HG02870 (cell line): ENCODE results near the gene SEL1L.
"Not testable (repeated sequence)": the region's sequence is repeated elsewhere in the genome, so short reads cannot be mapped to it uniquely, and the experiment has no call there.

Experiments
- ATAC-seq: cut with Tn5 transposase; IDR thresholded peaks from one replicate; pipeline ENCODE4 v1.9.1; 2021; ENCODE audit warnings: mild to moderate bottlenecking, moderate library complexity; ENCODE audit not compliant: unreplicated experiment

The SEL1L gene

DNA sequence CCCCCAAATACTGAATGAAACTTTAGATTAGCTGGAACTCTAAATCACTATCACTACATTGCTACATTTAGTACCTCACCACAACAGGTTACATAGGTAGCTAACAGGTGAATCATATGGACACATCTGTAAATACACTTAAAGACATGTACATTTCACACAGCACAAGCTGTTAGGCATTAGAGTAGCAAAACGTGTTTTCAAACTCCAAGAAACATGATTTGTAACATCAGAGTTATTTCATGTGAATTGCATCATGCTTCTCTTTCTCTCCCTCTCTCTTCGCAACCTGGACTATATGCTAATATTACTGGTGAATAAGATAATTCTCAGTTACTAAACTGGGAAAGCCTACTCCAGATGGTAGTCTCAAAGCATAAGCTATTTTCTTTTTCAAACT is 4.3 kb downstream of the SEL1L start:
- ATAC-seq, result no peak

DNA sequence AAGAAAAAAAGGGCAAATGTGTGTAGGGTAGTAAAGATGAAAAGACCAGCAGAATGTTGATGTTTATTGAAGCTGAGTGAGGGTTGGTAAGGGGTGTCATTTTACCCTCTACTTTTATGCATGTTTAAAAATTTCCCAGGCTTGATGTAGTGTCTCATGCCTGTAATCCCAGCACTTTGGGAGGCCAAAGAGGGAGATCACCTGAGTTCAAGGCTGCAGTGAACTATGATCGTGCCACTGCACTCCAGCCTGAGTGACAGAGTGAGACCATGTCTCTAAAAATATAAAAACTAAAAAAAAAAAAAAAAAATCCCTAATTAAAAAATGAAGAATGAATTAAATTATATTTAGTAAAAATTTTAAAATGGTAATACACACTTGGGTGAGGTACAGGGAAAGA is 8.5 kb downstream of the SEL1L start:
- no peak for ATAC-seq

DNA sequence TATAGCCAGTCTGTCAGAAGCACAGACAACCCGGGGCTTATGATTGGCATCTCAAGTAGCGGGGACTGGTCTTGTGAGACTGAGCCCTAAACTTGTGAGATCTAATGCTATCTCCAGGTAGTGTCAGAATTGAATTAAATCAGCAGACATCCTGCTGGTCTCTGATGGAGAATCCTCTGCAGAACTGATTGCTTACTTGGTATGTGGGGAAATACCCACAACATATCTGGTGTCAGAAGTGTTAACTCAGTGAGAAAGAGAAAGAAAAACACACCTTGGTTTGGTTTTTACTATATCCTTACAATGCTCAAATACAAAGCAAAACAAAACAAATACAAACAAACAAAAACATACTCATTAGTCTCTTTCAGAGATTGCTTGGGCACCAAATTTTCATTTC is 10.0 kb downstream of the SEL1L start:
- ATAC-seq, result peak; percentile 62

DNA sequence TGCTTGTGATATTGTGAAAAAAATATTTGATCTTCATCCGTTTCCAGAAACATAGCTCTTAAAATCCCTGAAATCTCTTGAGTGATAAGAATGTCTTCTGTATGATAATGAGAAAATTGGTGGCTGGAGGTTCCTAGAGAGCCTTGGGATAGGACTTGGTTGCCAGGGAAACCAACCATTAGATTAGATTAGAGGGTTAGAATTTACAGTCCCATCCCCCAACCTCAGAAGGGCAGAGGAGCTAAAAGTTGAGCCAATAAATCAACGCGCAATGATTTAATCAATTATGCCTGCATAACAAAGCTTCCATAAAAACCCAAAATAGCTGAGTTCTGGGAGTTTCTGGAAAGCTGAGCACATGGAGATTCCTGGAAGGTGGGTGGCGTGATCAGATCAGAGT is 10.6 kb downstream of the SEL1L start:
- no peak for ATAC-seq

DNA sequence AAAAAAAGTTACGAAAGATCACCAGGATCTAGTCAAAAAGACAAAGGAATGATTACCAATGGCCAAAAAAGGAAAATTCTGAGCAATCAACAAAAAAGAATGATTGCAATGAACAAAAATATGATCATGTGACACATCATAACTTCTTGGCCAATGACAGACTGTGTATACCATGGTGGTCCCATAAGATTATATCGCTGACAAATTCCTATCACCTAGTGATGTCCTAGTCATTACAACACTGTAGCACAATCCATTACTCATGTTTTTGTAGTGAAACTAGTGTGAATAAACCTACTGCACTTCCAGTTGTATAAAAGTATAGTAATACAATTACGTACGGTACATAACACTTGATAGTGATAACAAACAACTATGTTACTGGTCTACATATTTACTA is 12.3 kb downstream of the SEL1L start:
- no peak for ATAC-seq

DNA sequence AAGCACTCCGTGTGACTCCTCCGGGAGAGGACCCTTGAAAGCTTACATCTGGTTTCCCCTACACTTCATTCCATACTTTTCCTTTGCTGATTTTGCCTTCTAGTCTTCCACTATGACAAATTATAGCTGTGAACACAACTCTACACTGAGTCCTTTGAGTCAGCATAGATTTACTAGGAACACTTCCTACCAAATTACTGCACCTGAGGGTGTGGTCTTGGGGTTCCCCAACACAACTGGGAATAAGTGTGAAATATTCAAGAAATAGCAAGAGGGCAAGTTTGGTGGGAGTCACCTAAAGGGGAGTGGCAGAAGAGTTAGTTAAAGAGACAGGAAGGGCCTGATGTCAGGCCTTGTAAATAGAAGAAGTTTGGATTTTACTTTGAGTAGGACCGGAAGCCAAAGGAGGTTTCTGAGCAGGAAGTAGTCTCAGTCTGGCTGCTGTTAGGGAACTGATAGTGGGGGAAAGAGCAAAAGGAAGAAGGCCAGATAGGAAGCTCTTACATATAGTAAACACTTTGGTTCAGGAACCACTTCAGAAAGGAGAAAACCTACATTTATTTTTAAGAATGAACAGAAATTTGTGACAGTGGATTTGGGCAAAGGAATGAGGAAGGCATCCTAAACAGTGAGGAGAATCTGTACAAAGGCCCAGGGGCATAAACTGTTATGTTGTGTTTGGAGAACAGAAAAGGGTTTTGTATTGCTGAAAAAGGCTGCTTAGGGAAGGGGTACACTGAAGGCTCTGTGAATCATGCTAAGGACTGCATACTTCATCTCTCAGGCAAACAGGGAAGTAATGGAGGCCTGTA is 14.2 kb downstream of the SEL1L start:
- peak; percentile 78 for ATAC-seq

DNA sequence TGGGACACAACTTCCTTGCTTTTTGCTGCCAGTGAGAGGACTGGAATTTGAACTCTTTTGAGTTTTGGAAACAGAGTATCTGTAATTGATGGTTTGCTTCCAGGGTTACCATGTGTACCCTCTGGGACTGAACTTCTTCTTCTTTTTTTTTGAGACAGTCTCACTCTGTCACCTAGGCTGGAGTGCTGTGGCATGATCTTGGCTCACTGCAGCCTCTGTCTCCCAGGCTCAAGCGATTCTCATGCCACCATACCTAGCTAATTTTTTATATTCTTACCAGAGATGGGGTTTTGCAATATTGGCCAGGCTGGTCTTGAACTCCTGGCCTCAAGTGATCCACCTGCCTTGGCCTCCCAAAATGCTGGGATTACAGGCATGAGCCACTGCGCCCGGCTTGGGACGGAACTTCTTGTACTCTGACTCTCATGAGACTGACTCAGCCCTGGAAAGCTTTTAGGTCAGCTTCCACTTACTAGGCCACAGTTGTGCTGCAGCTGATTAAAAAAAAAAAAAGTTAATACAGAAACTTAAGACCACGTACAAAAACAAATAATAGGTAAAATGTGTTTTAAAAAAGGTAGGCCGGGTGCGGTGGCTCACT is 15.8 kb downstream of the SEL1L start:
- ATAC-seq, result no peak

DNA sequence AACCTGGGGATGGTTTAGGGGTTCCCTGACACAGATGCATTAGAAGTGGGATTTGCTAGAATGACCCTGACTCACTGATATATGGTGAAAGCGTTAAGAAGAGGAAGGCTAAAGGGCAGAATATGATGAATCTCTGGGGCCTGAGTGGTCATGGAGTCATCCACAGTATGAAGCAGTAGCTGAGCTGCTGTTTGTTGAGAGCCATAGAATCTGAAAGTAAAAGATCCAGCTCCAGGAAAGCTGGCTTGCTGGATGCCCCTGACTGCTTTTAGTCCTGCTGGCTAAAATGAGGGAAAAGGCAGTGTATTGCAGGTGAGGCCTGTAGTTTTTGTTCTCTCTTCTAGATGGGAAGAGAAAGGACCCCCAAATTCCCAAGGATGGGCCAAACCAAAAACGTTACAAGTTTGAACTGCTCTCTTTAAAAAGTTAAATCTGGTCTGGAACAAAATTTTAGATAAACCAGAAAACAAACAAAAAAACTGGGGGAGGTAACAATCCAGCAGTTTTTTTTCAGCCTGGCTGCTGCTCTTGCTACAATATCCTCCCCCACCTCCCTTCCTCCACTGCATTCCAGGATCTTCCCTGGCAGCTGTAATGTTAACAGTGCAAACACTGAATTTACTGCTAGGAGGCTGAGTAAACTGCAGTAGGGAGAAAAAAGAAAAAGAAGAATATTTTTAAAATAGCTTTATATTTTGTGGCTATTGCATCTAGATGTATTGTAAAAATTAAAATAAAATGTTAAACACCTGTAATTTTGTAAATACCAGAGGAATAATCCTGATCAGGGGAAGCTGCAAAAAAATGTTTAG is 16.5 kb downstream of the SEL1L start:
- no peak for ATAC-seq

DNA sequence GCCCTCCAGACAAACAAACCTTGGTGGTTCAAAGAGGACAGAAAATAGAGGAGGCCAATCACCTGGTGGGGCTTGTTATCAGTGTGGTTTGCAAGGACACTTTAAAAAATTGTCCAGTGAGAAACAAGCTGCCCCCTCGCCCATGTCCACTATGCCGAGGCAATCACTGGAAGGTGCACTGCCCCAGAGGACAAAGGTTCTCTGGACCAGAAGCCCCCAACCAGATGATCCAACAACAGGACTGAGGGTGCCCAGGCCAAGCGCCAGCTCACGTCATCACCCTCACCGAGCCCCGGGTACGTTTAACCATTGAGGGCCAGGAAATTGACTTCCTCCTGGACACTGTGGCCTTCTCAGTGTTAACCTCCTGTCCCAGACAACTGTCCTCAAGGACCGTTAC is 17.7 kb downstream of the SEL1L start:
- not testable (repeated sequence) for ATAC-seq

DNA sequence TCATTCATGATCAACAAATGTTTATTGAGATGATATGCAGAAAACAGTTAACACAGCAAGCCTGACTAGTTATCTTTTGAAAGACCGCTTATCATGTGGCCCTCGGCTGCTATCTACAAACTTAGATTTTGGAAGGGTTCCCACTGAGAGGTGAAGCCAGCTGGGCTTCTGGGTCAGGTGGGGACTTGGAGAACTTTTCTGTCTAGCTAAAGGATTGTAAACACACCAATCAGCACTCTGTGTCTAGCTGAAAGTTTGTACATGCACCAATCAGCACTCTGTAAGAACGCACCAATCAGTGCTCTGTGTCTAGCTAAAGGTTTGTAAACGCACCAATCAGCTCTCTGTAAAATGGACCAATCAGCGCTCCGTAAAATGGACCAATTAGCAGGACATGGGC is 20.8 kb downstream of the SEL1L start:
- ATAC-seq, result not testable (repeated sequence)

DNA sequence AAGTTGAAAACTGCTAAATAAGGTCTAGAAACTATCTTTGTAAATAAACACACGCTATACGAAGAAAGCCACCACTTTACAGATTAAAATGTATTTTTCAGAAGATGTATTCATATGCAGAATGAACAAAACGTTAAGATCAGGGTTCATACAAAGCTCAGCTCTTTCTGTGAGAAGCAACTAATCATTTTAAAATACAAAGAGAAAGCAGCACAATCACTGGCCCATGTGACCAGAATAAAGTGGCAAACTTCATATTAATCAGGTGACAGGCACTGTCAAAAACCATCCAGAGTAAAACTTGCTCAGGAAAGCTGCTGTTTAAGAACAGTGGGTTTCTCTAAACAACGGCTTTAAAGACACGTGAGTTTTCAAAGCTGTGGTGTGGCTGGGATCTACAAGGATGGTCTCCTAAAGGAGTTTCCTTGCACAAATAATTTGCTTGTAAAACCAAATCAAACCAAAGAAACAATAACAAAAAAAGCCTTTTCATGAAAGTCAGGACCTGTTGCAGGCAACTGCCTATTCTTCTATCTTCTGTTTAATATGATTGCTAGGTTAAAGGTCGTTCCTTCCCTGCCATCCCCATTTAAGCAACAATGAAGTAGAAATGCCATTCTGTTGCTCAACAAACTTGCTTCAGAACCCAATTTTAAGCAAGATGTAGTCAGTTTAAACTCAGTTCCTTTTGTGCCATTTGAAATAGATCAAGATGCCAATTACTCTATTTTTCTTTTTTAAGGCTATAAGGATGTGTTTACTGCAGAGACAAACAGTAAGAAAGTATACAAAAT is 22.3 kb downstream of the SEL1L start:
- no peak for ATAC-seq

DNA sequence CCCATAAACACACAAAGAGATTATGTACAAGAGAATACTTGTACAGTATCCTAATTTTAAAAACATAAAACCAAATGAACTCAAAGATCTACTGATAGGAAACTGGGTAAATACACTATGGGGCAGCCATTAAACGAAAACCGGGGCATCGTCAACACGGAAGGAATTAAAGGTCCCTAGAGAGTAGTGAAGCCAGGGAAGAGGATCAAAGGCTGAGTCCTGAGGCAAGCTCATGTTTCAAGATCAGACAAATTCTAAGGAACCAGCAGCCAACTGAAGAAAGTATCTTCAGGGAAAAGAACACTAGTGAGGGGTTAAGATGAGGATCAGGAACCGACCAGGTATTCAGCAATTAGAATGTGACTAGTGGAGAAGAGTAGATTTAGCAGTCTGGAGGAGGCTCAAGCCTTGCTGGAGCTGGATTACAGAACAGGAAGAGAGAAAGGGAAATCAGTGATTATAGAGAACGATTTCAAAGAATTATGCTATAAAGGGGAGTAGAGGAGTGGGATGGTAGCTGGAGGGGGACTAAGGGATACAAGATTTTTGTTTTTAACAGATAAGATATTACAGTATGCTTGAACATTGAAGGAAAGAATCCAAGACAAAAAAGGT is 23.7 kb downstream of the SEL1L start:
- no peak for ATAC-seq

DNA sequence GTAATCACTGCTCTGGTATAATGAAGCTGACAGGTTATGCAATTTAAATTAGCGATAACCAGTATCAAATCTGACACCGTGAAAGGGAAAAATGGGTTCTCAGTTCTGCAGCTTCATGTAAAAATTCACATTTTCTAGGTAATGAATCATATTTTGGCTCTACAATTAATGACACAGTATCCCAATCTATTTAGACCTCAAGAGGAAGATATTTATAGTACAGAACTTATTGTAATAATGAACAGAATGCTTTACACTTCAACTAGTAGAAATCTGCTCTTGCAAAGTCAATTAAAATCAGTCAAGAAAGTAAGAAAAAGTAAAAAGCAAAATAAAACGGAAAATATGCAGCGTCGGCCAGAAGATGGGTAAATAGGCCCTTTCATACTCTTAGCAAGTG is 24.3 kb downstream of the SEL1L start:
- no peak for ATAC-seq

DNA sequence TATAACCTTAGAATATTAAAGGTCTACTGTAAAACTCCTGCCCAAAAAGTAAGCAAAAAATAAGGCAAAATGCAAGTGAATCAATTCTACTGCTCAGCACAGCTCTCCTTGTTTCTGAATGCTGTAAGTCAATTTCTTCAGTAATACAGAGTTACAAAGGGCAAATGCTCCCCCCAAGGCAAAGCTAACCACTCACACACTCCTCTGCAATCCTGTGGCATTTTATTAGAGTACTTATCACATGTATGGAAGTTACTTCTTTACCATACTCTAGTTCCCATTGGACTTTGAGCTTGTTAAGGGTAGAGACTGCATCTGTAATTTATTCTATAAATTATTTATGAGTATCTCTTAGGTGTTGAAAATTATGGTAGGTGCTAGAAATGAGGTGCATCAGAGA is 27.2 kb downstream of the SEL1L start:
- ATAC-seq, result no peak

DNA sequence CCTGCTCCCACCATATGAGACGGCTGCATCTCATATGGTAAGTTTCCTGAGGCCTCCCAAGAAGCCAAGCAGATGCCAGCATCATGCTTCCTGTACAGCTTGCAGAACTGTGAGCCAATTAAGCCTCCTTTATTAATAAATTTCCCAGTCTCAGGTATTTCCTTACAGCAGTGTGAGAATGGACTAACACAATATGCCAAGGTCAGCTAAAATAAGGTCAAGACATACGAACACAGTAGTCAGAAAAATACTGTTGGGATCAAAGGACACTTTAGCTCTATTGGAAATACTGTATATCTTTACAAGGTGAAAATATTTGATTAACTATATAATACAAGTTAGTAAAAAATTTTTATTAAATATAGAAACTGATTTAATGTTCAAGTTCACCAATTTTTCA is 28.8 kb downstream of the SEL1L start:
- ATAC-seq, result no peak

DNA sequence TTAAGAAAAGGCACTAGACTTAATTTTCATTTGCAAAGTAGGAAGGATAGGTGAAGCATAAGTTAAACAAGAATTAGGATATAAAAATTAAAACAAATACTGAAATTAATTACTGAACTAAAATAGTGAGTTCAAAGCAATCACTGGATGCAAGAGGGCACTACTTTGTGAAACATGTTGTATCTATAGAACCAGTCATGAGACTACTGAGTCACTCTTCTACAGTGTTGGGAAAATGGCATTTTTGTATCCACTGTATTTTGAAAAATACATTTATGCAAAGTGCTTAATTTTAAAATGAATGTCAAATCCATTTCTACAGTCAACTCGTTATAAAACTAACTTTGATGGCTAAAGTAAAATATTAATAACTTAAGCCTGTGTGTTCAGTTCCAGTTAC is 47.9 kb downstream of the SEL1L start:
- no peak for ATAC-seq

DNA sequence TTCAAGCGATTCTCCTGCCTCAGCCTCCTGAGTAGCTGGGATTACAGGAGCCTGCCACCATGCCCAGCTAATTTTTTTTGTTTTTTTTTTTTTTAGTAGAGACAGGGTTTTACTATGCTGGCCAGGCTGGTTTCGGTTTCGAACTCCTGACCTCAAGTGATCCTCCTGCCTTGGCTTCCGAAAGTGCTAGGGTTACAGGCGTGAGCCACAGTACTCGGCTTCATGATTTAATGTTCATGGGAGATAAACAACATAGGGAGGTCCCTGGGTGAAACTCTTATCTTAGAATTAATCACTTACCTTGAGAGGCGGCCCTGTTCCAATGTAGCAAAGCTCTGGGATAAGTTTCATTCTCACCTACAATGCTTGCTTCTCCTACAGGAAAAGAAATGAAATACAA is 48.3 kb downstream of the SEL1L start:
- ATAC-seq, result peak; percentile 87

DNA sequence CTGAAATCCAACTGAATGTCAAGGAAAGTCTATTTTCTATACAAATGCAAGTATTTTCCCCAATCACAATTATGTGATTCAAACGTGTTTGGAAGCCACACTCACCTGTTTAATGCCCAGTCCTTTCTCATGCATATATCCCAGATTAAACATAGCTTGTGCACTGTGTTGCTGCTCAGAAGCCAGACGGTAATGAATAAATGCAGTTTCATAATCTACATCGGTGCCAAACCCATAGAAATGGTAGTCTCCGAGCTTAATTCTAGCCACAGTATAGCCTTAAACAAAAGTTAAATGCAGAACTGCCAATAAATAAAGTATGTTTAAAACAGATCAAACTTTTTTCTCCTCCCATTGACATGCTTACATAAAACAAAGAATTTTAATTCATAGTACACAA is 49.5 kb downstream of the SEL1L start:
- ATAC-seq, result no peak

DNA sequence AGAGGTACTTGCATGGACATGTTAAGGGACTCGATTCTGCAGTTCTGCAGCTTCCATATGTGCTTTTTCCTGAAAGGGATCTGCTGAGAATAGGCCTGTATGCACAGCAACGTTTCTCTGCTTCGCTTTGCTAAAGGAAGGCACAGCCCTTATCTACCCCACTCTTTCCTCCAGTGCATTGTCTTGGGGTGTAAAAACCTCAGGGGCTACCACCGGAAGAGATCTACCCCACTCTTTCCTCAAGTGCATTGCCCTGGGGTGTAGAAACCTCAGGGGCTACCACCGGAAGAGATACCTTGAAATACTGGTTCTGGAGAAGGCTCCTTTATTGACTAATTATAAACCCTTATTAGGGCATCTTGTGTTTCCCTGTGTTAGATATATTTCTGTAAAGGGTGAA is 52.9 kb downstream of the SEL1L start:
- no peak for ATAC-seq

DNA sequence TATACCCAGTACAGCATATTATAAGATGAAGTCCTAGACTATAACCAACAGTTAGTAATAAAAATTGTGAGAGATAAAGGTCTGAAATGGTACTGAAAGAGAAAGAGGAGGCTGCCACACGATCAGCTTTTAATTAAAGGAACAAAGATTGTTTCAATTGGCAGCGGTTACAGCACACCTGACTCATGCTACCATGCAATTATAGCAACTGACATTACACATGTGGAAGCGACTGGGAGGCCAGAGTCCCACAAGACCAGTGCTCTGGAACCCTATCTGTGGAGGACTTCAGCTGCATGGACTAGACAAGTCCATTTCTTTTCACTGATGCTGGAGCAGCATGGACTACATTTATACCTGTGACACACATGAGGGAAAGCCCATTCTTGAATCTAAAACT is 55.2 kb downstream of the SEL1L start:
- ATAC-seq, result no peak

DNA sequence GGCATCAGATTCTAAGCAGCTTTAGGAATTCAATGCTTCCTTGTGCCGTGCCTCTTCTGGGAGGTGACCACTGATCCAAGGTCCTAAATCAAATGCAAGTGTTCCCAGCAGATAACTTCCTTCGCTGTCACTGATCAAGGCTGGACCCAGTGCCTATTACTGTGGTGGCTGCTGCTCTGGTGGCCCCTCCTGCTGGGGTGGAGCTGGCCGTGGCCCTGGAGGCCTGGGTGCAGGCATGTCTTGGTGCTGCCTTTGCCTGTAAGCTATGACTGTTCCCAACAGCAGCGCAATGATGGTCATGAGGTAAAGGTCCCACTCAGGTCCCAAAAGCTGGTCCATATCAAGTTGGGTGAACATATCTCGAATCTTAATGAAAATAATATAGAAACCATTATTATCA is 56.8 kb downstream of the SEL1L start:
- no peak for ATAC-seq
